GM19467 (cell line): ENCODE results near the gene KIAA0513.

Experiments
- ATAC-seq: cut with Tn5 transposase; IDR thresholded peaks from one replicate; pipeline ENCODE4 v1.9.1; 2021; ENCODE audit warnings: mild to moderate bottlenecking, moderate library complexity; ENCODE audit not compliant: unreplicated experiment

Gene KIAA0513

GRCh38 chr16:85003725-85004586, 23.6 kb upstream of the KIAA0513 start:
- no peak for ATAC-seq

GRCh38 chr16:85004587-85005205, 22.9 kb upstream of the KIAA0513 start:
- ATAC-seq, result no peak

GRCh38 chr16:85005285-85006069, 22.1 kb upstream of the KIAA0513 start:
- no peak for ATAC-seq

- no peak for ATAC-seq
Measured at GRCh38 chr16:85006639-85007038, 21.0 kb upstream of the KIAA0513 start.

GRCh38 chr16:85007496-85008214, 19.9 kb upstream of the KIAA0513 start:
- ATAC-seq, result no peak

GRCh38 chr16:85008271-85008670, 19.3 kb upstream of the KIAA0513 start:
- ATAC-seq, result no peak

- no peak for ATAC-seq
Measured at GRCh38 chr16:85010446-85010930, 17.1 kb upstream of the KIAA0513 start.

GRCh38 chr16:85010931-85011845, 16.4 kb upstream of the KIAA0513 start, which contains the start of gene ZDHHC7:
TSS of gene ZDHHC7 (minus strand) at chr16:85011535. CDS start at chr16:84990618, 20,917 bp downstream.
- ATAC-seq, result peak; percentile 90

GRCh38 chr16:85011846-85012284, 15.7 kb upstream of the KIAA0513 start:
- ATAC-seq, result no peak

GRCh38 chr16:85014311-85014710, 13.3 kb upstream of the KIAA0513 start:
- ATAC-seq, result no peak

GRCh38 chr16:85015481-85016187, 12.0 kb upstream of the KIAA0513 start:
- no peak for ATAC-seq

GRCh38 chr16:85017151-85017550, 10.4 kb upstream of the KIAA0513 start:
- ATAC-seq, result no peak

GRCh38 chr16:85017633-85018032, 10.0 kb upstream of the KIAA0513 start:
- no peak for ATAC-seq

- ATAC-seq, result no peak
Measured at GRCh38 chr16:85018529-85019236, 8.9 kb upstream of the KIAA0513 start.

- ATAC-seq, result no peak
Measured at GRCh38 chr16:85019659-85020245, 7.8 kb upstream of the KIAA0513 start.

GRCh38 chr16:85025781-85026653, 1.6 kb upstream of the KIAA0513 start:
- ATAC-seq, result no peak

GRCh38 chr16:85026703-85027102, 892 bp upstream of the KIAA0513 start:
- ATAC-seq, result no peak
